H1 (cell line): ENCODE results near the gene ZNF33B. TPM values are rescaled to one million over a fixed set of nuclear protein-coding genes. Genes with fewer than 3 reads are reported as not detected.
"Not testable (repeated sequence)": the region's sequence is repeated elsewhere in the genome, so short reads cannot be mapped to it uniquely, and the experiment has no call there.

ENCODE experiments used
- CTCF ChIA-PET: fragments of 300-600 bp; sonication (Branson Sonifier 250); formaldehyde crosslinking; loops from one replicate; lab custom pipeline; 2021; ENCODE audit not compliant: partially characterized antibody; lab: Charles Lee
- POLR2A ChIA-PET: fragments of 300-600 bp; sonication (Branson Sonifier 250); formaldehyde crosslinking; loops from one replicate; lab custom pipeline; 2021; ENCODE audit warnings: inconsistent platforms; ENCODE audit not compliant: partially characterized antibody; lab: Charles Lee
- DNase-seq, 2 experiments: peaks; one replicate each; pipeline versions ENCODE4 v3.0.0 to v3.0.0-alpha.2; 2010 to 2022; ENCODE audit warnings: low spot score in 2 of 2, low read depth in 1 of 2, mixed read lengths in 1 of 2
- FAIRE-seq: peaks from 2 replicates; lab custom pipeline; 2011; peaks lifted over from hg19 to GRCh38; lab: Jason Lieb, UNC
- H2AFZ ChIP-seq: 2 replicates; pipeline ENCODE4 v1.8.1; 2012; ENCODE audit warnings: low read length, inconsistent platforms
- H2AK5ac ChIP-seq: 2 replicates; pipeline ENCODE4 v1.6.1; 2013; ENCODE audit warnings: low read depth, low read length
- H2BK120ac ChIP-seq: replicated peaks from 2 replicates; pipeline ENCODE3; 2013; ENCODE audit warnings: low read depth, low read length, inconsistent platforms
- H2BK12ac ChIP-seq: 2 replicates; pipeline ENCODE4 v1.6.1; 2013; ENCODE audit warnings: low read depth, low read length
- H2BK15ac ChIP-seq: 2 replicates; pipeline ENCODE4 v1.6.1; 2013; ENCODE audit warnings: low read length
- H2BK20ac ChIP-seq: 2 replicates; pipeline ENCODE4 v1.6.1; 2013; ENCODE audit warnings: low read length
- H2BK5ac ChIP-seq: 2 replicates; pipeline ENCODE4 v1.6.1; 2013; ENCODE audit warnings: low read depth, low read length
- H3K14ac ChIP-seq: 2 replicates; pipeline ENCODE4 v1.6.1; 2013; ENCODE audit warnings: inconsistent platforms; ENCODE audit not compliant: insufficient read length
- H3K18ac ChIP-seq: 2 replicates; pipeline ENCODE4 v1.6.1; 2013; ENCODE audit warnings: low read length; ENCODE audit errors: extremely low read depth
- H3K23ac ChIP-seq: 2 replicates; pipeline ENCODE4 v1.6.1; 2013; ENCODE audit warnings: inconsistent platforms; ENCODE audit not compliant: insufficient read length
- H3K23me2 ChIP-seq: 2 replicates; pipeline ENCODE4 v1.6.1; 2013; ENCODE audit warnings: low read depth, low read length
- H3K27ac ChIP-seq: 2 replicates; pipeline ENCODE4 v1.6.1; 2011; ENCODE audit warnings: low read depth, low read length, inconsistent platforms
- H3K27me3 ChIP-seq, 4 experiments: replicated peaks in 1 of 4; 1 replicate in 1 of 4; 2 replicates in 3 of 4; pipeline versions ENCODE4 v1.6.1 to v1.8.1; 2011 to 2013; ENCODE audit warnings: low read length in 3 of 4, mild to moderate bottlenecking in 3 of 4, inconsistent platforms in 2 of 4, mixed read lengths in 2 of 4, moderate library complexity in 1 of 4; ENCODE audit not compliant: control insufficient read depth in 3 of 4, insufficient read depth in 3 of 4; ENCODE audit errors: extremely low read depth in 1 of 4
- H3K36me3 ChIP-seq, 4 experiments: 2 replicates each; pipeline versions ENCODE4 v1.6.1 to v1.8.1; 2011 to 2013; ENCODE audit warnings: mild to moderate bottlenecking in 4 of 4, low read length in 3 of 4, moderate library complexity in 2 of 4, control low read depth in 1 of 4, inconsistent platforms in 1 of 4; ENCODE audit not compliant: insufficient read depth in 4 of 4, control insufficient read depth in 2 of 4
- H3K4ac ChIP-seq: replicated peaks from 2 replicates; pipeline ENCODE3; 2013; ENCODE audit warnings: low read length, low read depth, mixed read lengths, inconsistent platforms; ENCODE audit not compliant: insufficient read length
- H3K4me1 ChIP-seq, 4 experiments: replicated peaks in 1 of 4; 1 replicate in 1 of 4; 2 replicates in 3 of 4; pipeline versions ENCODE4 v1.6.1 to v1.8.1; 2011 to 2013; ENCODE audit warnings: low read length in 3 of 4, inconsistent platforms in 2 of 4, mixed read lengths in 1 of 4; ENCODE audit not compliant: insufficient read depth in 4 of 4, control insufficient read depth in 3 of 4
- H3K4me2 ChIP-seq, 2 experiments: 2 replicates each; pipeline versions ENCODE4 v1.6.1 to v1.8.1; 2011 to 2013; ENCODE audit warnings: low read depth in 2 of 2, low read length in 2 of 2, control low read depth in 1 of 2, inconsistent platforms in 1 of 2, mild to moderate bottlenecking in 1 of 2; ENCODE audit not compliant: insufficient read depth in 1 of 2
- H3K4me3 ChIP-seq, 4 experiments: fragments of 200-600, 300-600 bp in 1 of 4; sonication (generic), shearing (Covaris generic), sonication (Bioruptor Twin) in 1 of 4; 2 replicates each; pipeline versions ENCODE4 v1.5.1 to v1.8.1; 2011 to 2016; ENCODE audit warnings: low read length in 4 of 4, low read depth in 3 of 4, control low read depth in 2 of 4, inconsistent platforms in 2 of 4, mild to moderate bottlenecking in 2 of 4, mixed read lengths in 1 of 4, moderate library complexity in 1 of 4; ENCODE audit not compliant: insufficient read depth in 2 of 4; ENCODE audit errors: extremely low read depth in 1 of 4
- H3K56ac ChIP-seq: replicated peaks from 2 replicates; pipeline ENCODE3; 2013; ENCODE audit warnings: low read depth, mild to moderate bottlenecking, mixed read lengths, low read length, inconsistent platforms; ENCODE audit not compliant: insufficient read length
- H3K79me1 ChIP-seq: 2 replicates; pipeline ENCODE4 v1.6.1; 2013; ENCODE audit warnings: low read depth, low read length, control low read depth
- H3K79me2 ChIP-seq, 2 experiments: 2 replicates each; pipeline versions ENCODE4 v1.6.1 to v1.8.1; 2012 to 2013; ENCODE audit warnings: low read length in 2 of 2, mild to moderate bottlenecking in 2 of 2, inconsistent platforms in 1 of 2; ENCODE audit not compliant: insufficient read depth in 2 of 2, control insufficient read depth in 1 of 2
- H3K9ac ChIP-seq, 4 experiments: replicated peaks in 1 of 4; 1 replicate in 1 of 4; 2 replicates in 3 of 4; pipeline versions ENCODE4 v1.6.1 to v1.8.1; 2011 to 2013; ENCODE audit warnings: low read depth in 3 of 4, low read length in 3 of 4, control low read depth in 2 of 4, mild to moderate bottlenecking in 2 of 4, moderate library complexity in 2 of 4, inconsistent platforms in 1 of 4; ENCODE audit errors: extremely low read depth in 1 of 4
- H3K9me3 ChIP-seq, 2 experiments: 2 replicates each; pipeline versions ENCODE4 v1.6.1 to v1.8.1; 2012 to 2013; ENCODE audit warnings: mild to moderate bottlenecking in 2 of 2, moderate library complexity in 2 of 2, control low read depth in 1 of 2, inconsistent platforms in 1 of 2, low read depth in 1 of 2, low read length in 1 of 2, mixed read lengths in 1 of 2; ENCODE audit not compliant: insufficient read depth in 2 of 2
- H4K20me1 ChIP-seq, 2 experiments: replicated peaks in 1 of 2; 2 replicates each; pipeline versions ENCODE3 to v1.8.1; 2011 to 2013; ENCODE audit warnings: inconsistent platforms in 2 of 2, low read length in 2 of 2, mild to moderate bottlenecking in 1 of 2; ENCODE audit not compliant: insufficient read depth in 2 of 2, control insufficient read depth in 1 of 2
- H4K5ac ChIP-seq: 2 replicates; pipeline ENCODE4 v1.6.1; 2013; ENCODE audit warnings: low read length, low read depth, mixed read lengths, inconsistent platforms; ENCODE audit not compliant: insufficient read length
- H4K8ac ChIP-seq: 2 replicates; pipeline ENCODE4 v1.8.0; 2013; ENCODE audit warnings: mild to moderate bottlenecking, moderate library complexity, low read length, inconsistent platforms; ENCODE audit not compliant: insufficient read depth; ENCODE audit errors: extremely low read depth
- H4K91ac ChIP-seq: replicated peaks from 2 replicates; pipeline ENCODE3; 2013; ENCODE audit warnings: low read length, mixed read lengths, inconsistent platforms; ENCODE audit not compliant: insufficient read length
- WGBS, 2 experiments: shearing (Covaris generic) in 1 of 2; methylation state at CpG; one replicate each; pipeline versions ENCODE4 v1.1.6 to v1.1.7; 2013 to 2015; ENCODE audit warnings: low lambda C conversion rate in 2 of 2, mixed read lengths in 2 of 2, inconsistent platforms in 1 of 2, low coverage in 1 of 2, missing lambda C conversion rate in 1 of 2; ENCODE audit not compliant: insufficient replicate concordance in 2 of 2, insufficient coverage in 1 of 2, insufficient read length in 1 of 2; ENCODE audit errors: extremely low coverage in 1 of 2, missing lambda C conversion rate in 1 of 2; 5-methylcytosine and 5-hydroxymethylcytosine counted together
- polyA plus RNA-seq, 7 experiments: library from polyadenylated mRNA; depleted of rRNA in 3 of 7; stranded (reverse) in 5 of 7; unstranded in 2 of 7; fragments of >200 nt in 5 of 7; fragments of 200-250 nt in 2 of 7; gene quantifications; 1 replicate in 5 of 7; 2 replicates in 1 of 7; 4 replicates in 1 of 7; pipeline versions ENCODE4 v1.2.1 to v1.2.3, GENCODE V29; 2011 to 2013; ENCODE audit warnings: missing spikeins in 2 of 7, mixed read lengths in 2 of 7
- total RNA-seq: library from RNA; stranded (reverse); fragmentation: NEBNext Ultra II Directional; extraction: Animal tissue kit (Norgen Biotek cat#: 25700); gene quantifications from 2 replicates; pipeline ENCODE4 v1.2.1, GENCODE V29; 2021

The ZNF33B gene
- total and polyA plus RNA-seq, 2 of the 8 experiments (the other 6 are each of a cell fraction or from before 2014, with no cell fraction given): 10.7 to 33.4 TPM

DNA sequence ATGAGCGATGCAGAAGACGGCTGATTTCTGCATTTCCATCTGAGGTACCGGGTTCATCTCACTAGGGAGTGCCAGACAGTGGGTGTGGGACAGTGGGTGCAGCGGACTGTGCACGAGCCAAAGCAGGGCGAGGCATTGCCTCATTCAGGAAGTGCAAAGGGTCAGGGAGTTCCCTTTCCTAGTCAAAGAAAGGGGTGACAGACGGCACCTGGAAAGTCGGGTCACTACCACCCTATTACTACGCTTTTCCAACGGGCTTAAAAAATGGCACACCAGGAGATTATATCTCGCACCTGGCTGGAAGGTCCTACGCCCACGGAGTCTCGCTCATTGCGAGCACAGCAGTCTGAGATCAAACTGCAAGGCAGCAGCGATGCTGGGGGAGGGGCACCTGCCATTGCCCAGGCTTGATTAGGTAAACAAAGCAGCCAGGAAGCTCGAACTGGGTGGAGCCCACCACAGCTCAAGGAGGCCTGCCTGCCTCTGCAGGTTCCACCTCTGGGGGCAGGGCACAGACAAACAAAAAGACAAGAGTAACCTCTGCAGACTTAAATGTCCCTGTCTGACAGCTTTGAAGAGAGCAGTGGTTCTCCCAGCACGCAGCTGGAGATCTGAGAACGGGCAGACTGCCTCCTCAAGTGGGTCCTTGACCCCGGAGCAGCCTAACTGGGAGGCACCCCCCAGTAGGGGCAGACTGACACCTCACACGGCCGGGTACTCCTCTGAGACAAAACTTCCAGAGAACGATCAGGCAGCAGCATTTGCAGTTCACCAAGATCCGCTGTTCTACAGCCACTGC is 27.0 kb upstream of the ZNF33B start:
- H4K8ac ChIP-seq, H3K14ac ChIP-seq, H4K5ac ChIP-seq, H2BK15ac ChIP-seq, H3K79me1 ChIP-seq, H3K23ac ChIP-seq, H3K9ac ChIP-seq, H3K36me3 ChIP-seq, H4K20me1 ChIP-seq, H2BK20ac ChIP-seq, H3K4me1 ChIP-seq, H3K27me3 ChIP-seq, H3K56ac ChIP-seq, CTCF ChIA-PET, H4K91ac ChIP-seq, H2BK5ac ChIP-seq, H2AK5ac ChIP-seq, H3K27ac ChIP-seq, H3K18ac ChIP-seq, H3K4me3 ChIP-seq, POLR2A ChIA-PET, H3K23me2 ChIP-seq, H3K4ac ChIP-seq, H3K4me2 ChIP-seq, DNase-seq, H3K79me2 ChIP-seq, H2BK12ac ChIP-seq, H2AFZ ChIP-seq, H2BK120ac ChIP-seq, FAIRE-seq: not testable (repeated sequence)
- peaks cover 11 to 23% of the 10 kb centered on the region in 2 experiments for H3K9me3 ChIP-seq
- 83% methylated on average over 23 of the region's 24 CpGs; no CpG with 5 or more reads in 1 of the 2 experiments for WGBS, 2 experiments
